SU-DHL-6 (cell line): ENCODE data around the gene FAXDC2.

Source experiments
- H2AFZ ChIP-seq: fragments of 200-600 bp; sonication (generic); 2 replicates; pipeline ENCODE4 v1.6.1; 2014; ENCODE audit warnings: low read depth, mild to moderate bottlenecking, moderate library complexity, mixed read lengths, antibody characterized with exemption, low read length; ENCODE audit not compliant: severe bottlenecking
- H3F3A ChIP-seq: fragments of 200-600 bp; shearing (Covaris generic); 2 replicates; pipeline ENCODE4 v1.6.0; 2016; ENCODE audit warnings: antibody characterized with exemption, mild to moderate bottlenecking; ENCODE audit not compliant: insufficient read depth
- H3K27ac ChIP-seq: fragments of 200-600 bp; sonication (generic); 2 replicates; pipeline ENCODE4 v1.5.1; 2016; ENCODE audit warnings: low read depth, mild to moderate bottlenecking, low read length, moderate library complexity, mixed read lengths
- H3K27me3 ChIP-seq: fragments of 200-600 bp; sonication (generic), shearing (Covaris generic); 2 replicates; pipeline ENCODE4 v1.6.0; 2014; ENCODE audit warnings: mild to moderate bottlenecking, low read length
- H3K36me3 ChIP-seq: fragments of 200-600 bp; sonication (generic); 2 replicates; pipeline ENCODE4 v1.6.1; 2014; ENCODE audit warnings: mild to moderate bottlenecking, low read length, mixed read lengths
- H3K4me2 ChIP-seq: fragments of 300-600, 200-600 bp; shearing (Covaris generic), sonication (generic); 2 replicates; pipeline ENCODE4 v1.6.0; 2014; ENCODE audit warnings: low read length, low read depth, mild to moderate bottlenecking; ENCODE audit not compliant: poor library complexity, severe bottlenecking
- H3K4me3 ChIP-seq: fragments of 200-600 bp; sonication (generic); 2 replicates; pipeline ENCODE4 v1.5.1; 2014; ENCODE audit warnings: antibody characterized with exemption, low read length, mild to moderate bottlenecking, mixed read lengths; ENCODE audit not compliant: insufficient read depth, poor library complexity, severe bottlenecking
- H3K79me2 ChIP-seq: fragments of 200-600 bp; sonication (generic); 2 replicates; pipeline ENCODE4 v1.6.1; 2014; ENCODE audit warnings: mild to moderate bottlenecking, low read length, moderate library complexity; ENCODE audit not compliant: insufficient read depth
- H3K9ac ChIP-seq: fragments of 200-600 bp; sonication (generic); 2 replicates; pipeline ENCODE4 v1.7.0; 2014; ENCODE audit warnings: mild to moderate bottlenecking, low read length
- H3K9me2 ChIP-seq: fragments of 200-600 bp; sonication (generic); replicated peaks from 2 replicates; pipeline ENCODE4 v1.6.1; 2014; ENCODE audit warnings: low read length; ENCODE audit not compliant: insufficient read depth
- H3K9me3 ChIP-seq: fragments of 200-600 bp; sonication (generic); 2 replicates; pipeline ENCODE4 v1.6.1; 2014; ENCODE audit warnings: low read length, mixed read lengths; ENCODE audit not compliant: insufficient read depth
- H4K20me1 ChIP-seq: fragments of 200-600 bp; sonication (generic); 2 replicates; pipeline ENCODE4 v1.6.1; 2014; ENCODE audit warnings: low read depth, mild to moderate bottlenecking, antibody characterized with exemption, low read length, moderate library complexity, mixed read lengths
- EZH2phosphoT487 ChIP-seq: fragments of 200-600 bp; sonication (generic), shearing (Covaris generic); conservative IDR thresholded peaks from 2 replicates; pipeline ENCODE4 v1.6.1; 2018; ENCODE audit warnings: mild to moderate bottlenecking, antibody characterized with exemption, low read length, moderate library complexity, mixed read lengths
- TF ChIP-seq, protein P1 (sequence below): fragments of 200-600 bp; sonication (generic); IDR thresholded peaks from one replicate; pipeline ENCODE4 v1.5.1; 2017; ENCODE audit warnings: antibody characterized with exemption, mild to moderate bottlenecking, low read length, moderate library complexity; ENCODE audit not compliant: insufficient read depth, poor library complexity, severe bottlenecking

FAXDC2 gene

GRCh38 chr5:154884424-154884823 is 34.0 kb upstream of the FAXDC2 start:
- Histone ChIP-seq H4K20me1 (no peaks in the 10 kb centered on the region), H3F3A (no peaks in the 10 kb centered on the region; the same call in 1 of the 2 replicates), H3K79me2 (no peaks in the 10 kb centered on the region), H3K27ac (no peak overlapping the region), H3K9me2 (no peaks in the 10 kb centered on the region), H3K9ac (no peak overlapping the region), H3K27me3 (no peaks in the 10 kb centered on the region), H3K4me2 (no peak overlapping the region), H3K4me3 (no peak overlapping the region), H3K9me3 (peaks cover 18% of the 10 kb centered on the region; the same call in 1 of the 2 replicates), H2AFZ (no peak overlapping the region), H3K36me3 (peaks cover 42% of the 10 kb centered on the region)
- TF ChIP-seq EZH2phosphoT487: no peak
- TF ChIP-seq, protein P1, sequence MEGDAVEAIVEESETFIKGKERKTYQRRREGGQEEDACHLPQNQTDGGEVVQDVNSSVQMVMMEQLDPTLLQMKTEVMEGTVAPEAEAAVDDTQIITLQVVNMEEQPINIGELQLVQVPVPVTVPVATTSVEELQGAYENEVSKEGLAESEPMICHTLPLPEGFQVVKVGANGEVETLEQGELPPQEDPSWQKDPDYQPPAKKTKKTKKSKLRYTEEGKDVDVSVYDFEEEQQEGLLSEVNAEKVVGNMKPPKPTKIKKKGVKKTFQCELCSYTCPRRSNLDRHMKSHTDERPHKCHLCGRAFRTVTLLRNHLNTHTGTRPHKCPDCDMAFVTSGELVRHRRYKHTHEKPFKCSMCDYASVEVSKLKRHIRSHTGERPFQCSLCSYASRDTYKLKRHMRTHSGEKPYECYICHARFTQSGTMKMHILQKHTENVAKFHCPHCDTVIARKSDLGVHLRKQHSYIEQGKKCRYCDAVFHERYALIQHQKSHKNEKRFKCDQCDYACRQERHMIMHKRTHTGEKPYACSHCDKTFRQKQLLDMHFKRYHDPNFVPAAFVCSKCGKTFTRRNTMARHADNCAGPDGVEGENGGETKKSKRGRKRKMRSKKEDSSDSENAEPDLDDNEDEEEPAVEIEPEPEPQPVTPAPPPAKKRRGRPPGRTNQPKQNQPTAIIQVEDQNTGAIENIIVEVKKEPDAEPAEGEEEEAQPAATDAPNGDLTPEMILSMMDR: no peak

DNA sequence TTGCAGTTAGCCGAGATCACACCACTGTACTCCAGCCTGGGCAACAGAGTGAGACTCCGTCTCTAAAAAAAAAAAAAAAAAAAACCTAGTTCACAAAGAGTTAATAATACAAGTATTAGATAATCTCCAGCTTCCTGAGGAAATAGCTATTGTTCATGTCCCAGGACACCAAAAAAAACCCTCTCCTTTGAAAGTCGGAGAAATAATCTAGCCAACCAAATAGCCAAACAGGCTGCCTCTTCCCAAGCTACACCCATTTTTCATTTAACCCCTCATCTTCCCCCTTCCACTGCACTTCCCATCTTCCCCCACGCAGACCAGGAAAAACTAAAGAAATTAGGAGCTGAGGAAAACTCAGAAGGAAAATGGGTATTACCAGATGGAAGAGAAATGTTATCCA is 31.6 kb upstream of the FAXDC2 start:
- H3K9ac ChIP-seq: no peak overlapping the region
- H3K9me3 ChIP-seq: peaks cover 29% of the 10 kb centered on the region; the same call in 1 of the 2 replicates
- H3K27ac ChIP-seq: no peak overlapping the region
- H2AFZ ChIP-seq: no peak overlapping the region
- no peaks in the 10 kb centered on the region; the same call in 1 of the 2 replicates for H3F3A ChIP-seq
- peaks cover 27% of the 10 kb centered on the region for H3K36me3 ChIP-seq
- no peak for TF ChIP-seq EZH2phosphoT487
- TF ChIP-seq, protein P1: no peak
- no peaks in the 10 kb centered on the region for H4K20me1 ChIP-seq
- no peak overlapping the region for H3K4me3 ChIP-seq
- H3K27me3 ChIP-seq: no peaks in the 10 kb centered on the region
- no peak overlapping the region for H3K4me2 ChIP-seq
- H3K79me2 ChIP-seq: no peaks in the 10 kb centered on the region
- no peaks in the 10 kb centered on the region for H3K9me2 ChIP-seq

- H3K9ac ChIP-seq: no peak overlapping the region
- no peaks in the 10 kb centered on the region for H4K20me1 ChIP-seq
- H3K9me2 ChIP-seq: no peaks in the 10 kb centered on the region
- no peak overlapping the region for H3K4me3 ChIP-seq
- H2AFZ ChIP-seq: no peak overlapping the region
- no peak overlapping the region for H3K4me2 ChIP-seq
- H3K27ac ChIP-seq: no peak overlapping the region
- H3F3A ChIP-seq: no peaks in the 10 kb centered on the region; the same call in 1 of the 2 replicates
- H3K36me3 ChIP-seq: peaks cover 23% of the 10 kb centered on the region
- H3K79me2 ChIP-seq: no peaks in the 10 kb centered on the region
- H3K9me3 ChIP-seq: peaks cover 12% of the 10 kb centered on the region; the same call in 1 of the 2 replicates
- TF ChIP-seq, protein P1: no peak
- TF ChIP-seq EZH2phosphoT487: no peak
- no peaks in the 10 kb centered on the region for H3K27me3 ChIP-seq
Measured at GRCh38 chr5:154878642-154879335, 28.4 kb upstream of the FAXDC2 start.
